ENCODE data around the gene LAS1L.

- TF ChIP-seq REST (IDR thresholded peaks at IDR 0.05; ENCODE audit: low read depth, low read length): no peak
- TF ChIP-seq CTCF (IDR thresholded peaks at IDR 0.05): no peak
These were observed 39.8 kb upstream of the LAS1L start for GRCh38 chrX:65574356-65574755.
